ENCODE results near the gene ZNF280B.

The ZNF280B gene

GRCh38 chr22:22461111-22461510 lies 47.4 kb downstream of the ZNF280B start:
- H3K79me2 ChIP-seq (ENCODE audit: insufficient read depth, low read length): no peaks in the 10 kb centered on the region
- no peaks in the 10 kb centered on the region for H3F3A ChIP-seq (ENCODE audit: insufficient read depth, low read length)
- no peaks in the 10 kb centered on the region for H4K20me1 ChIP-seq (ENCODE audit: insufficient read depth, low read length)
- no peaks in the 10 kb centered on the region for H3K9me2 ChIP-seq (ENCODE audit: low read depth, low read length)
- no peak overlapping the region for H3K4me2 ChIP-seq (ENCODE audit: low read length)
- H3K4me1 ChIP-seq (ENCODE audit: insufficient read depth, low read length, severe bottlenecking): peaks cover 24% of the 10 kb centered on the region
- TF ChIP-seq EZH2 (IDR thresholded peaks at IDR 0.05; ENCODE audit: borderline replicate concordance, low read length) (no peak), CTCF (IDR thresholded peaks at IDR 0.05; ENCODE audit: low read length) (no peak)
- H3K36me3 ChIP-seq (ENCODE audit: insufficient read depth, low read length): no peaks in the 10 kb centered on the region
- H3K27ac ChIP-seq (ENCODE audit: low read depth, low read length, poor library complexity, severe bottlenecking): no peak overlapping the region
- no peak overlapping the region for H2AFZ ChIP-seq (ENCODE audit: low read length)
- peaks cover 19% of the 10 kb centered on the region for H3K9me3 ChIP-seq (ENCODE audit: low read length)
- no peak overlapping the region for H3K9ac ChIP-seq (ENCODE audit: low read length)
- H3K27me3 ChIP-seq (ENCODE audit: insufficient read depth, low read length): peaks cover under 1% of the 10 kb centered on the region; the same call in 1 of the 2 replicates
- no peak overlapping the region for H3K4me3 ChIP-seq (ENCODE audit: low read depth, low read length, poor library complexity, severe bottlenecking)

- H3K27me3 ChIP-seq (ENCODE audit: insufficient read depth, low read length): no peaks in the 10 kb centered on the region; the same call in 1 of the 2 replicates
- no peaks in the 10 kb centered on the region for H3K9me2 ChIP-seq (ENCODE audit: low read depth, low read length)
- no peak overlapping the region for H3K27ac ChIP-seq (ENCODE audit: low read depth, low read length, poor library complexity, severe bottlenecking)
- no peaks in the 10 kb centered on the region for H3F3A ChIP-seq (ENCODE audit: insufficient read depth, low read length)
- H3K4me1 ChIP-seq (ENCODE audit: insufficient read depth, low read length, severe bottlenecking): peaks cover 24% of the 10 kb centered on the region
- H3K4me3 ChIP-seq (ENCODE audit: low read depth, low read length, poor library complexity, severe bottlenecking): no peak overlapping the region
- no peaks in the 10 kb centered on the region for H3K79me2 ChIP-seq (ENCODE audit: insufficient read depth, low read length)
- H3K4me2 ChIP-seq (ENCODE audit: low read length): no peak overlapping the region
- H4K20me1 ChIP-seq (ENCODE audit: insufficient read depth, low read length): no peaks in the 10 kb centered on the region
- no peak overlapping the region for H2AFZ ChIP-seq (ENCODE audit: low read length)
- peaks cover 19% of the 10 kb centered on the region for H3K9me3 ChIP-seq (ENCODE audit: low read length)
- no peaks in the 10 kb centered on the region for H3K36me3 ChIP-seq (ENCODE audit: insufficient read depth, low read length)
- TF ChIP-seq EZH2 (IDR thresholded peaks at IDR 0.05; ENCODE audit: borderline replicate concordance, low read length) (no peak), CTCF (IDR thresholded peaks at IDR 0.05; ENCODE audit: low read length) (peak; percentile 55)
- no peak overlapping the region for H3K9ac ChIP-seq (ENCODE audit: low read length)
Observed at GRCh38 chr22:22460635-22461034, 47.9 kb downstream of the ZNF280B start.

- H3K9me2 ChIP-seq (ENCODE audit: low read depth, low read length): no peaks in the 10 kb centered on the region
- no peak overlapping the region for H3K27ac ChIP-seq (ENCODE audit: low read depth, low read length, poor library complexity, severe bottlenecking)
- H3K36me3 ChIP-seq (ENCODE audit: insufficient read depth, low read length): no peaks in the 10 kb centered on the region
- H2AFZ ChIP-seq (ENCODE audit: low read length): no peak overlapping the region
- peaks cover 22% of the 10 kb centered on the region for H3K4me1 ChIP-seq (ENCODE audit: insufficient read depth, low read length, severe bottlenecking)
- no peak overlapping the region for H3K4me3 ChIP-seq (ENCODE audit: low read depth, low read length, poor library complexity, severe bottlenecking)
- TF ChIP-seq CTCF (IDR thresholded peaks at IDR 0.05; ENCODE audit: low read length): no peak
- TF ChIP-seq EZH2 (IDR thresholded peaks at IDR 0.05; ENCODE audit: borderline replicate concordance, low read length): no peak
- H3K9me3 ChIP-seq (ENCODE audit: low read length): peaks cover 19% of the 10 kb centered on the region
- H3K4me2 ChIP-seq (ENCODE audit: low read length): no peak overlapping the region
- no peaks in the 10 kb centered on the region for H3K79me2 ChIP-seq (ENCODE audit: insufficient read depth, low read length)
- H3F3A ChIP-seq (ENCODE audit: insufficient read depth, low read length): no peaks in the 10 kb centered on the region
- no peaks in the 10 kb centered on the region; the same call in 1 of the 2 replicates for H3K27me3 ChIP-seq (ENCODE audit: insufficient read depth, low read length)
- no peak overlapping the region for H3K9ac ChIP-seq (ENCODE audit: low read length)
- no peaks in the 10 kb centered on the region for H4K20me1 ChIP-seq (ENCODE audit: insufficient read depth, low read length)
Observed at GRCh38 chr22:22460060-22460459, 48.5 kb downstream of the ZNF280B start.

Data from OCI-LY1 (cell line).